K562 (cell line): ENCODE data around the gene AK5. TPM values are rescaled to one million over a fixed set of nuclear protein-coding genes. Genes with fewer than 3 reads are reported as not detected.

Experiments
- ATAC-seq: fragments of 200-7000 bp; cut with Tn5 transposase; 3 replicates; pipeline ENCODE4 v1.9.1; 2020; ENCODE audit warnings: moderate library complexity
- BruUV-seq: library from RNA; stranded (reverse); fragments of 400-500 nt; replicated peaks from 2 replicates; lab custom pipeline; 2021; lab: Mats Ljungman, UMichigan
- CTCF ChIA-PET: fragments of 300-600 bp; formaldehyde crosslinking; extraction: SDS; loops from one replicate; lab custom pipeline; 2021; ENCODE audit warnings: low intra/inter-chr PET ratio; lab: Yijun Ruan, JAX
- POLR2A ChIA-PET: fragments of 300-600, 350-650 bp; sonication (Branson Sonifier 250); formaldehyde crosslinking; extraction: SDS; loops from one replicate; lab custom pipeline; 2021; ENCODE audit warnings: antibody characterized with exemption, inconsistent platforms; lab: Yijun Ruan, JAX
- DNase-seq, 4 experiments: peaks; one replicate each; pipeline versions ENCODE4 v3.0.0 to v3.0.0-alpha.2; 2011 to 2018; ENCODE audit warnings: low spot score in 3 of 4, mixed read lengths in 3 of 4; ENCODE audit errors: extremely low read depth in 1 of 4
- FAIRE-seq: peaks from 2 replicates; lab custom pipeline; 2011; peaks lifted over from hg19 to GRCh38; lab: Jason Lieb, UNC
- H2AFZ ChIP-seq: 2 replicates; pipeline ENCODE4 v1.6.0; 2011; ENCODE audit warnings: low read depth, low read length, control low read depth, inconsistent platforms
- H3K27ac ChIP-seq: fragments of 200-600 bp; 3 replicates; pipeline ENCODE4 v1.8.0; 2011; ENCODE audit warnings: low read depth, mild to moderate bottlenecking, control low read depth, inconsistent platforms, low read length, moderate library complexity, mixed read lengths; ENCODE audit errors: extremely low read depth
- H3K27me3 ChIP-seq, 2 experiments: fragments of 300-600 bp in 1 of 2; 2 replicates in 1 of 2; 3 replicates in 1 of 2; pipeline versions ENCODE4 v1.6.0 to v1.8.0; 2011; ENCODE audit warnings: inconsistent platforms in 2 of 2, low read length in 2 of 2, mild to moderate bottlenecking in 1 of 2, mixed read lengths in 1 of 2, moderate library complexity in 1 of 2; ENCODE audit not compliant: control insufficient read depth in 2 of 2, insufficient read depth in 2 of 2
- H3K36me3 ChIP-seq: fragments of 300-600 bp; 3 replicates; pipeline ENCODE4 v1.8.0; 2011; ENCODE audit warnings: mild to moderate bottlenecking, low read length, inconsistent platforms; ENCODE audit not compliant: control insufficient read depth, insufficient read depth
- H3K4me1 ChIP-seq, 2 experiments: fragments of 200-600 bp in 1 of 2; replicated peaks in 1 of 2; 2 replicates in 1 of 2; 3 replicates in 1 of 2; pipeline versions ENCODE4 v1.5.1 to v1.8.0; 2011; ENCODE audit warnings: inconsistent platforms in 2 of 2, low read length in 2 of 2, mild to moderate bottlenecking in 1 of 2, mixed read lengths in 1 of 2, moderate library complexity in 1 of 2; ENCODE audit not compliant: control insufficient read depth in 2 of 2, insufficient read depth in 2 of 2
- H3K4me2 ChIP-seq: 2 replicates; pipeline ENCODE4 v1.6.1; 2011; ENCODE audit warnings: low read length, control low read depth, inconsistent platforms, mixed read lengths; ENCODE audit not compliant: insufficient read depth
- H3K4me3 ChIP-seq: fragments of 200-600 bp; sonication (generic), shearing (Covaris generic); 2 replicates; pipeline ENCODE4 v1.5.1; 2016; ENCODE audit warnings: control low read depth, inconsistent platforms
- H3K79me2 ChIP-seq: fragments of 200-600 bp; 3 replicates; pipeline ENCODE4 v1.8.0; 2011; ENCODE audit warnings: low read length, inconsistent platforms; ENCODE audit not compliant: control insufficient read depth, insufficient read depth
- H3K9ac ChIP-seq, 2 experiments: 2 replicates each; pipeline versions ENCODE4 v1.6.0 to v1.6.1; 2011; ENCODE audit warnings: low read depth in 2 of 2, low read length in 2 of 2, control low read depth in 1 of 2, inconsistent platforms in 1 of 2, mild to moderate bottlenecking in 1 of 2, mixed read lengths in 1 of 2; ENCODE audit not compliant: insufficient read depth in 1 of 2
- H3K9me1 ChIP-seq: one replicate; pipeline ENCODE4 v1.6.0; 2011; ENCODE audit warnings: inconsistent platforms, mild to moderate bottlenecking, low read length, moderate library complexity; ENCODE audit not compliant: control insufficient read depth, insufficient read depth
- H3K9me3 ChIP-seq: replicated peaks from 2 replicates; pipeline ENCODE4 v1.5.1; 2011; ENCODE audit warnings: low read depth, low read length, inconsistent platforms; ENCODE audit not compliant: control insufficient read depth, insufficient read depth
- H4K20me1 ChIP-seq: replicated peaks from 2 replicates; pipeline ENCODE4 v1.6.1; 2011; ENCODE audit warnings: low read length, inconsistent platforms, mixed read lengths; ENCODE audit not compliant: control insufficient read depth, insufficient read depth
- C11orf30 ChIP-seq: fragments of 450-650 bp; IDR thresholded peaks from 2 replicates; pipeline ENCODE4 v1.6.1; 2016; ENCODE audit warnings: low read depth, mild to moderate bottlenecking
- CUX1 ChIP-seq: fragments of 200-800 bp; sonication (Bioruptor generic); IDR thresholded peaks from 2 replicates; pipeline ENCODE4 v1.6.1; 2016; ENCODE audit warnings: missing genetic modification characterization, missing compliant biosample characterization
- HDAC2 ChIP-seq: fragments of 450-650 bp; IDR thresholded peaks from 2 replicates; pipeline ENCODE4 v1.6.1; 2016; ENCODE audit warnings: mild to moderate bottlenecking
- HNRNPL ChIP-seq: fragments of 200-400 bp; formaldehyde crosslinking; IDR thresholded peaks from 2 replicates; pipeline ENCODE4 v1.6.1; 2017; ENCODE audit warnings: low read depth, mild to moderate bottlenecking, low read length
- KAT7 ChIP-seq: sonication (generic); formaldehyde crosslinking; IDR thresholded peaks from 2 replicates; pipeline ENCODE4 v1.8.0; 2022; ENCODE audit warnings: missing genetic modification reagents, mild to moderate bottlenecking, borderline replicate concordance
- MAFF ChIP-seq: IDR thresholded peaks from 2 replicates; pipeline ENCODE4 v1.6.1; 2012; ENCODE audit warnings: low read length, improper control_type of control experiment
- MAFG ChIP-seq: fragments of 450-650 bp; conservative IDR thresholded peaks from 2 replicates; pipeline ENCODE4 v1.6.1; 2016; ENCODE audit warnings: missing genetic modification characterization, missing compliant biosample characterization
- MAFK ChIP-seq: IDR thresholded peaks from 2 replicates; pipeline ENCODE4 v1.6.1; 2011; ENCODE audit warnings: low read length, improper control_type of control experiment
- ZBTB26 ChIP-seq: fragments of 450-650 bp; formaldehyde crosslinking; IDR thresholded peaks from 2 replicates; pipeline ENCODE4 v1.4.0; 2022; ENCODE audit warnings: missing genetic modification characterization
- ZEB2 ChIP-seq: fragments of 450-650 bp; IDR thresholded peaks from 2 replicates; pipeline ENCODE4 v1.6.1; 2016
- ZNF316 ChIP-seq: fragments of 450-650 bp; IDR thresholded peaks from 2 replicates; pipeline ENCODE4 v1.6.1; 2016
- ZNF398 ChIP-seq: fragments of 250-450 bp; sonication (Bioruptor Pico); IDR thresholded peaks from 2 replicates; pipeline ENCODE4 v1.8.0; 2021; ENCODE audit warnings: moderate library complexity, mild to moderate bottlenecking, inconsistent platforms
- ZNF655 ChIP-seq: fragments of 250-450 bp; sonication (Bioruptor Pico); IDR thresholded peaks from 2 replicates; pipeline ENCODE4 v1.5.0; 2021
- WGBS: fragments of 100-300 bp; shearing (Covaris generic); methylation state at CpG from one replicate; pipeline ENCODE4 v1.1.6; 2016; ENCODE audit warnings: low coverage, mixed read lengths; ENCODE audit not compliant: insufficient coverage; ENCODE audit errors: missing lambda C conversion rate; 5-methylcytosine and 5-hydroxymethylcytosine counted together
- in situ Hi-C: fragments of 300-500 bp; cut with MboI; formaldehyde crosslinking; loops from 4 replicates; pipeline ENCODE4 v1.15.0; 2018; ENCODE audit warnings: inconsistent platforms, mixed read lengths
- intact Hi-C: fragments of 100-400 bp; cut with micrococcal nuclease; formaldehyde crosslinking; loops from 2 replicates; pipeline ENCODE4 v1.14.2; 2022
- polyA plus RNA-seq, 8 experiments: library from polyadenylated mRNA; depleted of rRNA in 4 of 8; stranded (reverse) in 5 of 8; unstranded in 3 of 8; fragments of >200 nt; fragmentation: Nextera tagmentation in 2 of 8; fragmentation: Illumina TruSeq in 1 of 8; extraction: Ambion mirVana in 2 of 8; extraction: Trizol in 1 of 8; gene quantifications; 2 replicates each; pipeline versions ENCODE4 v1.2.1 to v1.2.3, GENCODE V29; 2011 to 2014; ENCODE audit warnings: inconsistent platforms in 1 of 8, missing spikeins in 1 of 8
- total RNA-seq, 7 experiments: library from RNA; depleted of rRNA in 6 of 7; stranded (reverse); fragments of >200 nt in 6 of 7; fragmentation: Illumina TruSeq in 2 of 7; extraction: Trizol in 2 of 7; gene quantifications; 2 replicates each; pipeline versions ENCODE4 v1.2.1 to v1.2.3, GENCODE V29; 2011 to 2021; ENCODE audit warnings: low replicate concordance in 1 of 7

AK5 gene
- total and polyA plus RNA-seq, 9 of the 15 experiments (the other 6 are each of a cell fraction or from before 2014, with no cell fraction given) = 0.06 TPM; not detected in 8

- no peak for FAIRE-seq
- H3K4me2 ChIP-seq = no peak overlapping the region
- H2AFZ ChIP-seq = no peak overlapping the region
- no TSS peak for BruUV-seq
- no peak overlapping the region for H3K4me3 ChIP-seq
- ChIA-PET POLR2A (interaction anchor here (1.2 kb wide), 1 partner anchor 19 kb away, joined by 4 read pairs; no protein-coding TSS in a partner anchor), CTCF (no interaction called here)
- H3K27ac ChIP-seq = no peak overlapping the region
- H3K27me3 ChIP-seq = no peaks in the 10 kb centered on the region
- H4K20me1 ChIP-seq = no peaks in the 10 kb centered on the region
- no peak for ATAC-seq
- 0 out of 5 replicates have a peak, but pooled peaks cover 0 to 5% of the 10 kb centered on the region in 2 experiments for H3K4me1 ChIP-seq
- no peak overlapping the region for H3K9ac ChIP-seq
- no peak for DNase-seq
- intact Hi-C loops (no loop called here), in situ Hi-C loops (no loop called here)
- WGBS = 33% methylated on average over 5 of the region's 5 CpGs
- no peaks in the 10 kb centered on the region for H3K36me3 ChIP-seq
- TF ChIP-seq C11orf30 = peak; percentile 74
- TF ChIP-seq ZNF398 (CRISPR knock-in tag) = no peak
- TF ChIP-seq MAFG (tag) = peak; percentile 57; the same call in 1 of the 2 replicates
- no peak for TF ChIP-seq KAT7 (CRISPR knock-in tag)
- no peak for TF ChIP-seq ZNF655
- peak; percentile 89 for TF ChIP-seq ZNF316
- no peak for TF ChIP-seq HDAC2
- no peak for TF ChIP-seq ZBTB26 (CRISPR knock-in tag)
- TF ChIP-seq ZEB2 = no peak
- no peak for TF ChIP-seq HNRNPL
- peak; percentile 72 for TF ChIP-seq MAFK
- peak; percentile 69 for TF ChIP-seq MAFF
- no peak for TF ChIP-seq CUX1 (CRISPR knock-in tag)
- H3K9me1 ChIP-seq = no peaks in the 10 kb centered on the region
- no peaks in the 10 kb centered on the region for H3K9me3 ChIP-seq
- H3K79me2 ChIP-seq = no peaks in the 10 kb centered on the region
Measured at GRCh38 chr1:77550135-77550534, 268.3 kb downstream of the AK5 start.
